Amniotic stem cell (primary cell): ENCODE data around the gene ZDHHC16.
A peak's percentile ranks its signal among the peaks of the same experiment; 100 is the strongest.

ENCODE experiments used
- DNase-seq: peaks from one replicate; lab custom pipeline; 2025; lab: John Stamatoyannopoulos, UW

ZDHHC16 gene

DNA sequence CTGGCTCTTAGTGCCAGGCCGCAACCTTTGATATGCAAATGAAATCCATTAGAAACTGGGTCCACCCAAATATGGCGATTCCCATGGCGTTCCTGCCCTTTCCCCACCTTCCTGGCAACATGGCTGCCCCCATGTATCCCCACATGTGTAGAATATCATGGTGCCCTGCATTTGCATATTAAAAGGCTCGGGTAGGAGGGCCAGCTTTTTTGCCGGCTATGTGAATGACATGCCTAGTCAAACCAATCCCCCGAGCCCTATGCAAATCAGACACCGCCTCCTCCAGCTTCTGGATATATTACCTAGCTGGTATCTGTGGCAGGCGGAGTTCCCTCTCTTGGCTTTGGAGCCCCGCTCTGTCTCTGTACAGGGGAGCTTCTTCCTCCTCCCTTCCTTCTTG lies 34.0 kb downstream of the ZDHHC16 start:
- no peak for DNase-seq

- no peak for DNase-seq
These were observed 35.1 kb downstream of the ZDHHC16 start for GRCh38 chr10:97481071-97481470.

DNA sequence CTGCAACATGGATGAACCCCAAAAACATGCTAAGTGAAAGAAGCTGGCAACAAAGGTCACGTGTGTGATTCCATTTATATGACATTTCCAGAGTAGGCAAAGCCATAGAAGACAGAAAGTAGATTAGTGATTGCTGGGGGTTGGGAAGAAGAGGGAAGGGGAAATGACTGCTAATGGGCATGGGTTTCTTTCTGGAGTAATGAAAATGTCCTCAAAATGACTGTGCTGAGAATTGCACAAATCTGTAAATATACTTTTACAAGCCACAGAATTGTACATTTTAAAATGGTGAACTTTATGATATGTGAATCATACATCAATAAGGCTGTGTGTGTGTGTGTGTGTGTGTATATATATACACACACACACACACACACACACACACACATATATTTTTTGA lies 36.4 kb downstream of the ZDHHC16 start:
- DNase-seq = no peak

GRCh38 chr10:97483506-97483905 lies 37.5 kb downstream of the ZDHHC16 start:
- no peak for DNase-seq

DNA sequence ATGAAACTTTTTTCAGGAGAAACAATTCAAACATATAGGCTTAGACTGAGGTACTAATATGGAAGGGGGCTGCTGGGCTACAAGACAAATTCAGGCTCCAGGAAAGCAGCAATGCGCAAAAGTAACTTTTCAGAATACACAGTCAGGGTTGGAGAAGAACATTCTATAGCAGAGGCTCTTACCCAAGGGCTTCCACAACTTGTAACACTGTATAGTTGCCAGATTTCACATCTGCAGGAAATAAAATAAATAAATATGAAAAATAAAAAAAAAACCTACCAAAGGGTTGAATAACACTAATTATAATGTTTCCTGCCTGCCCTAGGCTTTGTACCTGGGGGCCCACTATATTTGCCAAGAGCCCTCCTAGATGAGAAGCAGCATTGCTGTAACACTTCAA lies 37.9 kb downstream of the ZDHHC16 start:
- DNase-seq = no peak

DNA sequence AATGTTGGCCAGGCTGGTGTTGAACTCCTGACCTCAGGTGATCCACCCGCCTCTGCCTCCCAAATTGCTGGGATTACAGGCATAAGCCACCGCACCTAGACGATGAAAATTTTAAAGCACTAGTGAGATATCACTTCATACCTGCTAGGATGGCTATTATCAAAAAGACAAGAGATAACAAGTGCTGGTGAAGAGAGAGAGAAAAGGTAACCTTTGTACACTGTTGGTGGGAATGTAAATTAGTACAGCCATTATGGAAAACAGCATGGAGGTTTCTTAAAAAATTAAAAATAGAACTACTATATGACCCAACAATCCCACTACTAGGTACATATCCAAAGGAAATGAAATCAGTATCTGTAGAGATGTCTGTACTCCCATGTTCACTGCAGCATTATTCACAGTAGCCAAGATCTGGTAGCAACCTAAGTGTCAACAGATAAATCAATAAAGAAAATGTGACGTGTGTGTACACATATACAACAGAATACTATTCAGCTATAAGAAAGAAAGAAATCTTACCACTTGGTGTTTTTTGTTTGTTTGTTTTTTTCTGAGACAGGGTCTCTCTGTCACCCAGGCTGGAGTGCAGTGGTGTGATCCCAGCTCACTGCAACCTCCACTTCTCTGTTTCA lies 39.8 kb downstream of the ZDHHC16 start:
- DNase-seq = no peak

GRCh38 chr10:97490592-97490991 lies 44.6 kb downstream of the ZDHHC16 start:
- no peak for DNase-seq

DNA sequence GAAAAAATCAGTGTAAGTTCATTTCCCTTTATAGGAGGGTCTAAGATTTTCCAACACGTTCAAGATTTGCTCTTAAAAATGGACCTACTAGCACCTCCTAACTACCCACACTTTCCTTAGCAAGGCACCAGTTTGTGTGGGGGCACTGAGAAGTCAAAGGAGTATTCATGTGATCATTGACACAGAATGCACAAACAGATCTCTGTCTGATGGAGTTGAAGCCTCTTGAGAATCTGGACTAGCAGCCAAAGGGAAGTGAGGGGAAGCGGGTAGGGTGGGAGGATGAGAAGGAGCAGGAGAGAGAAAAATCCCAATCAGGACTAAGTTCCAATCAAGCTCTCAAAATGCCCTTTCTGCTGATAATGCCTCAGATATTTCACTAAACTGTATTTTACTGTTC lies 48.2 kb downstream of the ZDHHC16 start:
- no peak for DNase-seq

DNA sequence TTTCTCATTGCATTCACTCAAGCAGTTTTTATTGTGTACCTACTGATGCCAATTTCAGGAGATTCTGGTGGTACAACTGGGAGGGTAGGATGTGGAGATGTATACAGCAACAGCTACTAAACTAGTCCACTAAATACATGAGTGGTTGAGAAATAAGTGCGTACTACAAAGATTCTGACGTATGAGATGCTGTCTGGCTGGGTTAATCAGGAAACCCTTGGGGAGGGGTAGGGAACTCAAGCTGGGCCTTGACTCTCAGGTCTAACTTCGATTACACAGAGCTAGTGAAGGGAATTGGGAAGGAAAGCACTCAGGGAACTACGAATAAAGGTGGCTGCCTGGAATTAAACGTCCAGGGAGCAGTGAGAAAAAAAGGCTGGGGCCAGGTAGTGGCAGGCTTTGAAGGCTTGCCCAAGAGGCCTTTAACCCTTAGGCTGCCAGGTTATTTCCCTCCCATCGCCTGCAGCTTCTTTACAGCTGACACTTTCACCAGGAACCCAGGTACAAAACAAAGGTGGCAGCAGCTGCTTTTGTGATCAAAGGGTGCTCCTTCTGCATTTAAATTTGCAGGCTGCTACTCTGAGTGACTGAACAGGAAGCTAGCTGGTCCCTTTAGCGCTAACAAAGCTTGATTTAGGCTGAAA lies 49.0 kb downstream of the ZDHHC16 start:
- no peak for DNase-seq

DNA sequence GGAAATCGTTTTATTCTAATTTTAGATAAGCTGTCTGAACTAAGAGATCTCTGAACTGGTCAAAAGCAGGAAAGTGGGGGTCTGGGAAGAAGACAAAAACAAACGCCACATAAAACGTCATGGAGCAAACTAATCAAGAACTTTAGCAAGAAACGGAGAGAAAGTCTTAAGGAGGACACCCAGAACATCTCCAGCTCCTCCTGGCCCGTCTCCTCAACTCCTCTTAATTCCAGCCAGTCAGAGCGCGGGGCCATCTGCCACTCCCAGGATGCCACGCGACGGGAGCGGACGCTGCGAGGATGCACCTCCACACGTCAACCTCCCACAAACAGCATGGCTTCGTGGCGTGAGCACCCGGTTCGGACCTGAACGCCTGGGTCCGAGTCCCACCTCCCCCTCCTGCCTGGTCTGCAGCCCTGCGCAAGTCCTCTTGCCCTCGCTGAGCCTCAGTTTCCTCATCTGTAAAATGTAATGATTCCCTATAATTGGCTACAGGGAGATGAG lies 51.6 kb downstream of the ZDHHC16 start:
- peak; percentile 26 for DNase-seq

DNA sequence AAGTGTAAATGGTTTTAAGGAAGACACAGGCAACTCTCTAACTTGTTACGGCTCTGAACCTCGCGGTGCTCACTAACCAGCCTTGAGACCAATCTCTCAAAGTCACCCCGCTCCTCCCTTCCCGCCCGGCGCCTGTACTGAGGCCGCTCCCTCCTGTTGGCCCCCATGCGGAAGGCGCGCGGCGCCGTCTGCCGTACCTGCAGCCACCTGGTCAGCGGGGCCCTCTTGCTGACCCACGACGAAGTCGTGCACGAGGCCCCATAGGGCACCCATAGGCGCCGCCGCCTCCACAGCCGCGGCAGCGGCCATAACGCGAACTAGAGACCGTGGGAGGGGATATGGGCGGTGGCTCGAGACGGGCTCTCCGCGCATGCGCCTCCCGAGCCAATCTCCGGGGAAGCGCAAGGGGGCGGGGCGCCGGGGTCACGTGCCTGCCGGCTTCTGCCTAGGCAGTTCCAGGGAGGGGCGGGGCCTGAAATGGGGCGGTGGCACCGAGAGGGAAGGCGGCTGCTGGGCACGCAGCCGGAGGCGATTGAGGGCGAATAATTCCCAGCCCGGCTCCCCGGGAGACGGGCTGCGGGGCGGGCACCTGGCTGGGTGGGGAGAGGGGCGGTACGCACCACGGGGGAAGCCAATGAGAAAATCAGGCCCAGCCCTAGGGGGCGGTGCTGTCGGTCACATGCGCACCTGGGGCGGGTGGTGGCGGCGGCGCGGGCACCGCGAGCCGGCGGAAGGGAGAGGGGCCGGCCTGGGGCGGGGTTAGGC lies 52.3 kb downstream of the ZDHHC16 start, which contains the start of gene MMS19:
MMS19 (minus strand) TSS at position 347 of the 765 bp plus-strand sequence; CDS start at position 309, 38 bp downstream.
- DNase-seq = peak; percentile 99

GRCh38 chr10:97498841-97499560 lies 53.0 kb downstream of the ZDHHC16 start, which contains the start of gene UBTD1:
Gene UBTD1, plus strand, starts transcription at chr10:97498924. Its CDS starts 280 bp downstream, at chr10:97499204.
- DNase-seq = no peak

DNA sequence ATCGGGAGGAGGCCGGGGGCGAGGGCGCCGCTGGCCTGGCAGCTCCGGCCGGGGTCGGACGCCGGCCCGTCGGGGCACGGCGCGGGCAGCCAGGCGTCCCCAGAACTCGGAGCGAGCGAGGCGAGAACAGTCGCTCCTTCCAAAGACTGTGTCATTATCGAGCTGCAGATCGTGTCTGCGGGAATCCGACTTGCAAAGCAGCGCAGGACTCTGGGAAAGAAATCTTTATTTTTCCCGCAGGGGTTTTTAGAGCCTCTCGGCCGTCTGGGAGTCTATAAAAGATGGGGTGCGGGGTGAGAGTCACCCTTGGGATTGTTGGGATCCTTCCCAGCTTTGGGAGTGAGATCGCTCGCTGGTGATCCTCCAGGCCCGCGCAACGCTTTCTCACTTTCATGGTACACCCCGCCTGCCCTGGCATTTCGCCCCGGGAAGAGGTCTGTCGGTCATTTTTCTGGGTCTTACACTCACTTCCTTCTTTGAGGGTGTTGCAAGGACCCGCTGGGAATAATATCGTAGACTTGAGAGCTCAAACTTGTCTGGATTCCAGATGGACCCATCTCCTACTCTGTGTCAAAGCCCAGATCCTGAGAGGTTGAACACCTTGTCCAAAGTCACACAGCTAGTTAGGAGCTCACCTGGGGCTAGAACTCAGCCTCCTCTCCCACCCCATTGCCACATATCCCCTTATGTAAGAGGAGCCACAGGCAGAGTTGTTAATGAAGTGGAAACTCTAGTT lies 53.8 kb downstream of the ZDHHC16 start:
- no peak for DNase-seq

GRCh38 chr10:97500297-97500575 lies 54.3 kb downstream of the ZDHHC16 start:
- DNase-seq = no peak

- DNase-seq = no peak
These were observed 56.9 kb downstream of the ZDHHC16 start for GRCh38 chr10:97502916-97503315.

GRCh38 chr10:97503406-97503805 lies 57.4 kb downstream of the ZDHHC16 start:
- no peak for DNase-seq

DNA sequence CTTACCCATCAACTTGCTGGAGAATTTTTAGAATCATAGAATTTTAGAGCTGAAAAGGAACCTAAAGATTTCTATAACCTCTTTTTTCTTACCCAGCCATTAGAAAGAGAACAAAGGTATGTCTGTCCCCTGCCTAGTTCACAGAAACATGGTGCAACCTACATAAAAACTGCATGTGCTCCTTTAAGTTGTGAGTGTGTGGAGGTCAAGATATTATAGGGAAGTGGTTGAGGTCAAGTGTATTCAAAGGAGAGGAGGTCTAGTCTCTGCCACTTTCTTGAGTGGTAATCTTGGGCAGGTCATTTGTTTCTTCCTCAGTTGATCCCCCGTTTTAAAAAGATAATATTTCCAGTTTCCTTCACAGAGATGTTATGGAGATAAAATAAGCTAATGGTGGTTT lies 59.2 kb downstream of the ZDHHC16 start:
- DNase-seq = no peak

- no peak for DNase-seq
These were observed 60.4 kb downstream of the ZDHHC16 start for GRCh38 chr10:97506199-97506991.
